ENCODE data around the gene URB1. TPM values are rescaled to one million over a fixed set of nuclear protein-coding genes. Genes with fewer than 3 reads are reported as not detected.

The URB1 gene
- total RNA-seq, 1 experiment from 2014 or later: 17.1 TPM

GRCh38 chr21:32359719-32360260 lies 33.0 kb downstream of the URB1 start:
- BruUV-seq (replicated peaks): no TSS peak
- peak in 1 of 2 experiments; percentile 35 for DNase-seq
- H3K27ac Mint-ChIP-seq (ENCODE audit: unreplicated experiment): no peak overlapping the region
- peak; percentile 27 to 43 for TF ChIP-seq CTCF (IDR thresholded peaks at IDR 0.05; ENCODE audit: insufficient read depth in 1 of 2, low read depth in 1 of 2, low read length in 1 of 2, severe bottlenecking in 1 of 2, unreplicated experiment in 1 of 2)
- Histone ChIP-seq H3K4me3 (ENCODE audit: low read depth, low read length) (no peak overlapping the region), H3K4me1 (no peaks in the 10 kb centered on the region), H3K27me3 (replicated peaks; ENCODE audit: control insufficient read depth, insufficient read depth, low read length) (no peaks in the 10 kb centered on the region), H3K9me3 (no peaks in the 10 kb centered on the region), H3K36me3 (ENCODE audit: control insufficient read depth, insufficient read depth, low read length) (peaks cover 7% of the 10 kb centered on the region)
- no peaks in the 10 kb centered on the region for H3K27me3 Mint-ChIP-seq (ENCODE audit: insufficient read depth, unreplicated experiment)
- intact Hi-C loops (cut with micrococcal nuclease; ENCODE audit: unreplicated experiment): no loop called here
- no peak overlapping the region for H3K4me3 Mint-ChIP-seq (ENCODE audit: unreplicated experiment)
- CTCF ChIA-PET: no interaction called here
- POLR2A ChIA-PET: no interaction called here
- no peaks in the 10 kb centered on the region for H3K9me3 Mint-ChIP-seq (ENCODE audit: unreplicated experiment)
- H3K36me3 Mint-ChIP-seq (ENCODE audit: insufficient read depth, unreplicated experiment): peaks cover 65% of the 10 kb centered on the region
- no peaks in the 10 kb centered on the region for H3K4me1 Mint-ChIP-seq (ENCODE audit: low read depth, unreplicated experiment)

- H3K4me1 ChIP-seq: no peaks in the 10 kb centered on the region
- no peaks in the 10 kb centered on the region for H3K27me3 ChIP-seq (replicated peaks; ENCODE audit: control insufficient read depth, insufficient read depth, low read length)
- Mint-ChIP-seq H3K9me3 (ENCODE audit: unreplicated experiment) (no peaks in the 10 kb centered on the region), H3K4me1 (ENCODE audit: low read depth, unreplicated experiment) (no peaks in the 10 kb centered on the region), H3K27ac (ENCODE audit: unreplicated experiment) (no peak overlapping the region), H3K27me3 (ENCODE audit: insufficient read depth, unreplicated experiment) (no peaks in the 10 kb centered on the region), H3K36me3 (ENCODE audit: insufficient read depth, unreplicated experiment) (peaks cover 71% of the 10 kb centered on the region), H3K4me3 (ENCODE audit: unreplicated experiment) (no peak overlapping the region)
- peaks cover 5% of the 10 kb centered on the region for H3K36me3 ChIP-seq (ENCODE audit: control insufficient read depth, insufficient read depth, low read length)
- intact Hi-C loops (cut with micrococcal nuclease; ENCODE audit: unreplicated experiment): no loop called here
- H3K9me3 ChIP-seq: no peaks in the 10 kb centered on the region
- TF ChIP-seq CTCF (IDR thresholded peaks at IDR 0.05; ENCODE audit: insufficient read depth in 1 of 2, low read depth in 1 of 2, low read length in 1 of 2, severe bottlenecking in 1 of 2, unreplicated experiment in 1 of 2): no peak
- no TSS peak for BruUV-seq (replicated peaks)
- no peak overlapping the region for H3K4me3 ChIP-seq (ENCODE audit: low read depth, low read length)
- CTCF ChIA-PET: no interaction called here
- DNase-seq: no peak
- POLR2A ChIA-PET: interaction anchor here (0.6 kb wide), 1 partner anchor 63 kb away, joined by 4 read pairs; no protein-coding TSS in a partner anchor
These were observed 35.9 kb downstream of the URB1 start for GRCh38 chr21:32356874-32357395.

GRCh38 chr21:32353002-32353711 lies 39.7 kb downstream of the URB1 start:
- ChIA-PET CTCF (no interaction called here), POLR2A (no interaction called here)
- Mint-ChIP-seq H3K4me3 (ENCODE audit: unreplicated experiment) (no peak overlapping the region), H3K36me3 (ENCODE audit: insufficient read depth, unreplicated experiment) (peaks cover 56% of the 10 kb centered on the region), H3K27ac (ENCODE audit: unreplicated experiment) (no peak overlapping the region), H3K27me3 (ENCODE audit: insufficient read depth, unreplicated experiment) (no peaks in the 10 kb centered on the region), H3K9me3 (ENCODE audit: unreplicated experiment) (no peaks in the 10 kb centered on the region), H3K4me1 (ENCODE audit: low read depth, unreplicated experiment) (no peaks in the 10 kb centered on the region)
- peaks cover 7% of the 10 kb centered on the region for H3K36me3 ChIP-seq (ENCODE audit: control insufficient read depth, insufficient read depth, low read length)
- DNase-seq: no peak
- intact Hi-C loops (cut with micrococcal nuclease; ENCODE audit: unreplicated experiment): no loop called here
- no peak for TF ChIP-seq CTCF (IDR thresholded peaks at IDR 0.05; ENCODE audit: insufficient read depth in 1 of 2, low read depth in 1 of 2, low read length in 1 of 2, severe bottlenecking in 1 of 2, unreplicated experiment in 1 of 2)
- BruUV-seq (replicated peaks): TSS peak; percentile 19
- no peaks in the 10 kb centered on the region for H3K27me3 ChIP-seq (replicated peaks; ENCODE audit: control insufficient read depth, insufficient read depth, low read length)
- H3K9me3 ChIP-seq: no peaks in the 10 kb centered on the region
- H3K4me3 ChIP-seq (ENCODE audit: low read depth, low read length): no peak overlapping the region
- no peaks in the 10 kb centered on the region for H3K4me1 ChIP-seq
